Bone marrow (tissue), 2 donors: Measurements from ENCODE around the gene CCDC59.

Experiments used
- DNase-seq, 2 donors: peaks; one replicate each; lab custom pipeline; 2025; lab: John Stamatoyannopoulos, UW

CCDC59 gene

GRCh38 chr12:82314406-82314892, 43.7 kb downstream of the CCDC59 start:
- DNase-seq, result no peak
